ENCODE measurements around the gene UBE2K. TPM values are rescaled to one million over a fixed set of nuclear protein-coding genes. Genes with fewer than 3 reads are reported as not detected.
A peak's percentile ranks its signal among the peaks of the same experiment; 100 is the strongest.
"Not testable (repeated sequence)": the region's sequence is repeated elsewhere in the genome, so short reads cannot be mapped to it uniquely, and the experiment has no call there.

UBE2K gene
- total and polyA plus RNA-seq, 8 donors = 7.0 to 187 (median 38.4) TPM

GRCh38 chr4:39649639-39650265 lies 48.2 kb upstream of the UBE2K start:
- WGBS, 5 donors = 77 to 89% (median 82%) methylated on average over 2 of the region's 2 CpGs
- Histone ChIP-seq H3K4me3 (no peak overlapping the region), H3K27ac (no peak overlapping the region), H3K36me3 (no peaks in the 10 kb centered on the region), H3K27me3 (no peaks in the 10 kb centered on the region), H3K9me3 (no peaks in the 10 kb centered on the region), H3K4me1 (no peaks in the 10 kb centered on the region)
- TF ChIP-seq POLR2AphosphoS5 (IDR thresholded peaks at IDR 0.05) (no peak), CTCF (IDR thresholded peaks at IDR 0.05) (no peak), POLR2A (IDR thresholded peaks at IDR 0.05) (no peak), EP300 (IDR thresholded peaks at IDR 0.05) (no peak)
- DNase-seq = no peak
- intact Hi-C loops (cut with DNase I; ENCODE audit: low total_unique reads) = no loop called here

- WGBS, 5 donors = 91 to 100% (median 93%) methylated on average over 4 of the region's 4 CpGs
- DNase-seq; H3K4me1 ChIP-seq; H3K27ac ChIP-seq; H3K4me3 ChIP-seq; intact Hi-C loops (cut with DNase I; ENCODE audit: low total_unique reads); H3K36me3 ChIP-seq; H3K9me3 ChIP-seq; H3K27me3 ChIP-seq: not testable (repeated sequence)
Measured at GRCh38 chr4:39651586-39651985, 46.4 kb upstream of the UBE2K start.

- H3K4me3 ChIP-seq = no peak overlapping the region
- peak overlapping the region in 4 of 5 donors; percentile 18 to 65 (median 55) for H3K27ac ChIP-seq
- H3K9me3 ChIP-seq = no peaks in the 10 kb centered on the region
- H3K27me3 ChIP-seq = no peaks in the 10 kb centered on the region
- H3K4me1 ChIP-seq = no peaks in the 10 kb centered on the region
- no peak for DNase-seq
- TF ChIP-seq CTCF (IDR thresholded peaks at IDR 0.05) (no peak), EP300 (IDR thresholded peaks at IDR 0.05) (no peak), POLR2A (IDR thresholded peaks at IDR 0.05) (no peak), POLR2AphosphoS5 (IDR thresholded peaks at IDR 0.05) (no peak)
- intact Hi-C loops (cut with DNase I; ENCODE audit: low total_unique reads) = no loop called here
- no peaks in the 10 kb centered on the region for H3K36me3 ChIP-seq
Measured at GRCh38 chr4:39655211-39655610, 42.7 kb upstream of the UBE2K start.

GRCh38 chr4:39655876-39656275 lies 42.1 kb upstream of the UBE2K start:
- WGBS, 5 donors = 59 to 68% (median 60%) methylated on average over 3 of the region's 3 CpGs
- peak overlapping the region in 4 of 5 donors; percentile 18 to 65 (median 55) for H3K27ac ChIP-seq
- intact Hi-C loops (cut with DNase I; ENCODE audit: low total_unique reads) = no loop called here

GRCh38 chr4:39656638-39657037 lies 41.3 kb upstream of the UBE2K start:
- H3K4me3 ChIP-seq; DNase-seq; H3K27me3 ChIP-seq; H3K4me1 ChIP-seq; intact Hi-C loops (cut with DNase I; ENCODE audit: low total_unique reads); H3K36me3 ChIP-seq; H3K9me3 ChIP-seq: not testable (repeated sequence)
- 93 to 95% (median 94%) methylated on average over 5 of the region's 5 CpGs for WGBS, 5 donors
- peak overlapping the region in 3 of 5 donors; percentile 39 to 65 (median 44) for H3K27ac ChIP-seq

More at GRCh38 chr4:39655876-39656275, 42.1 kb upstream of the UBE2K start:
- Histone ChIP-seq H3K36me3 (no peaks in the 10 kb centered on the region), H3K27me3 (no peaks in the 10 kb centered on the region), H3K4me3 (no peak overlapping the region), H3K4me1 (no peaks in the 10 kb centered on the region), H3K9me3 (no peaks in the 10 kb centered on the region)
- TF ChIP-seq POLR2A (IDR thresholded peaks at IDR 0.05) (no peak), EP300 (IDR thresholded peaks at IDR 0.05) (no peak), CTCF (IDR thresholded peaks at IDR 0.05) (no peak), POLR2AphosphoS5 (IDR thresholded peaks at IDR 0.05) (peak in 2 of 3 donors; percentile 39 to 48)
- no peak for DNase-seq

Data from stomach (tissue), 9 donors.